IMR-90 (cell line): ENCODE measurements around the gene PPA2. TPM values are rescaled to one million over a fixed set of nuclear protein-coding genes. Genes with fewer than 3 reads are reported as not detected.

ENCODE experiments used
- ATAC-seq: fragments of 200-7000 bp; cut with Tn5 transposase; 2 replicates; pipeline ENCODE4 v1.9.1; 2020; ENCODE audit warnings: low read depth, mild to moderate bottlenecking, moderate library complexity
- BruUV-seq: library from RNA; stranded (reverse); fragments of 400-500 nt; replicated peaks from 2 replicates; lab custom pipeline; 2021; lab: Mats Ljungman, UMichigan
- CTCF ChIA-PET: fragments of 300-600 bp; formaldehyde crosslinking; extraction: SDS; loops from one replicate; lab custom pipeline; 2021; ENCODE audit warnings: antibody characterized with exemption; lab: Yijun Ruan, JAX
- POLR2A ChIA-PET: fragments of 300-600 bp; sonication (Branson Sonifier 250); formaldehyde crosslinking; loops from one replicate; lab custom pipeline; 2022; ENCODE audit warnings: antibody characterized with exemption; ENCODE audit not compliant: unreplicated experiment; lab: Charles Lee
- DNase-seq: peaks from one replicate; pipeline ENCODE4 v3.0.0; 2013
- H2AFZ ChIP-seq: replicated peaks from 2 replicates; pipeline ENCODE3; 2013; ENCODE audit warnings: low read length, mild to moderate bottlenecking; ENCODE audit not compliant: poor library complexity
- H2AK5ac ChIP-seq: 2 replicates; pipeline ENCODE4 v1.6.1; 2013; ENCODE audit warnings: low read depth, low read length, inconsistent platforms
- H2AK9ac ChIP-seq: replicated peaks from 2 replicates; pipeline ENCODE3; 2013; ENCODE audit warnings: mild to moderate bottlenecking, low read depth, low read length, moderate library complexity; ENCODE audit not compliant: poor library complexity
- H2BK120ac ChIP-seq: 2 replicates; pipeline ENCODE4 v1.6.1; 2013; ENCODE audit warnings: low read depth, low read length, inconsistent platforms
- H2BK15ac ChIP-seq: 3 replicates; pipeline ENCODE4 v1.6.1; 2013; ENCODE audit warnings: low read depth, low read length, inconsistent platforms
- H2BK20ac ChIP-seq: 2 replicates; pipeline ENCODE4 v1.6.1; 2013; ENCODE audit warnings: low read depth, mild to moderate bottlenecking, inconsistent platforms, low read length, moderate library complexity
- H2BK5ac ChIP-seq: 2 replicates; pipeline ENCODE4 v1.6.1; 2013; ENCODE audit warnings: mild to moderate bottlenecking, low read depth, low read length, inconsistent platforms; ENCODE audit not compliant: poor library complexity, severe bottlenecking
- H3K14ac ChIP-seq: replicated peaks from 2 replicates; pipeline ENCODE4 v1.6.1; 2013; ENCODE audit warnings: low read depth, low read length, inconsistent platforms
- H3K18ac ChIP-seq: 2 replicates; pipeline ENCODE4 v1.6.1; 2013; ENCODE audit warnings: low read depth, low read length, control low read depth
- H3K23ac ChIP-seq: 2 replicates; pipeline ENCODE4 v1.6.1; 2013; ENCODE audit warnings: low read depth, low read length, inconsistent platforms
- H3K27ac ChIP-seq: 2 replicates; pipeline ENCODE4 v1.5.1; 2013; ENCODE audit warnings: mild to moderate bottlenecking, control low read depth, low read length; ENCODE audit not compliant: insufficient read depth
- H3K27me3 ChIP-seq: 2 replicates; pipeline ENCODE4 v1.6.1; 2013; ENCODE audit warnings: low read length; ENCODE audit not compliant: control insufficient read depth, insufficient read depth
- H3K36me3 ChIP-seq: 2 replicates; pipeline ENCODE4 v1.6.1; 2013; ENCODE audit warnings: low read length, mixed read lengths; ENCODE audit not compliant: control insufficient read depth, insufficient read depth
- H3K4ac ChIP-seq: 2 replicates; pipeline ENCODE4 v1.6.1; 2013; ENCODE audit warnings: low read depth, low read length, inconsistent platforms
- H3K4me1 ChIP-seq: 2 replicates; pipeline ENCODE4 v1.6.1; 2013; ENCODE audit warnings: low read length, mixed read lengths; ENCODE audit not compliant: control insufficient read depth, insufficient read depth
- H3K4me2 ChIP-seq: 2 replicates; pipeline ENCODE4 v1.6.1; 2013; ENCODE audit warnings: low read depth, mild to moderate bottlenecking, control low read depth, low read length, moderate library complexity
- H3K4me3 ChIP-seq: 2 replicates; pipeline ENCODE4 v1.5.1; 2013; ENCODE audit warnings: low read depth, mild to moderate bottlenecking, control low read depth, low read length, moderate library complexity; ENCODE audit not compliant: insufficient read depth
- H3K56ac ChIP-seq: 2 replicates; pipeline ENCODE4 v1.6.1; 2013; ENCODE audit warnings: low read length, inconsistent platforms; ENCODE audit not compliant: insufficient read depth; ENCODE audit errors: extremely low read depth
- H3K79me1 ChIP-seq, 2 experiments: 2 replicates each; pipeline ENCODE4 v1.6.1; 2013; ENCODE audit warnings: low read length in 2 of 2, inconsistent platforms in 1 of 2, low read depth in 1 of 2
- H3K9ac ChIP-seq: 2 replicates; pipeline ENCODE4 v1.6.1; 2013; ENCODE audit warnings: low read depth, low read length, control low read depth
- H3K9me1 ChIP-seq: 2 replicates; pipeline ENCODE4 v1.6.1; 2013; ENCODE audit warnings: low read length, inconsistent platforms; ENCODE audit not compliant: insufficient read depth
- H3K9me3 ChIP-seq: 2 replicates; pipeline ENCODE4 v1.6.1; 2013; ENCODE audit warnings: low read length; ENCODE audit not compliant: control insufficient read depth, insufficient read depth
- H4K20me1 ChIP-seq: 2 replicates; pipeline ENCODE4 v1.6.1; 2013; ENCODE audit warnings: low read length, inconsistent platforms; ENCODE audit not compliant: insufficient read depth
- H4K5ac ChIP-seq: 2 replicates; pipeline ENCODE4 v1.6.1; 2013; ENCODE audit warnings: mild to moderate bottlenecking, low read depth, low read length, control low read depth
- H4K8ac ChIP-seq, 2 experiments: 2 replicates each; pipeline ENCODE4 v1.6.1; 2013; ENCODE audit warnings: low read depth in 2 of 2, low read length in 2 of 2, control low read depth in 1 of 2, inconsistent platforms in 1 of 2
- H4K91ac ChIP-seq: 2 replicates; pipeline ENCODE4 v1.6.1; 2013; ENCODE audit warnings: low read depth, low read length, inconsistent platforms; ENCODE audit not compliant: insufficient read depth
- BHLHE40 ChIP-seq: fragments of 150-350 bp; IDR thresholded peaks from 2 replicates; pipeline ENCODE4 v1.6.1; 2016; ENCODE audit warnings: mild to moderate bottlenecking, low read depth, low read length
- CHD1 ChIP-seq: IDR thresholded peaks from 2 replicates; pipeline ENCODE4 v1.6.1; 2012; ENCODE audit warnings: low read depth, low read length, improper control_type of control experiment
- CTCF ChIP-seq: conservative IDR thresholded peaks from 2 replicates; pipeline ENCODE4 v1.5.1; 2012; ENCODE audit warnings: mild to moderate bottlenecking, low read depth, low read length, improper control_type of control experiment
- FOS ChIP-seq: fragments of 150-350 bp; IDR thresholded peaks from 2 replicates; pipeline ENCODE4 v1.6.1; 2016; ENCODE audit warnings: low read depth, low read length
- MAFK ChIP-seq: IDR thresholded peaks from 2 replicates; pipeline ENCODE4 v1.6.1; 2012; ENCODE audit warnings: low read depth, low read length, improper control_type of control experiment
- MXI1 ChIP-seq: IDR thresholded peaks from 2 replicates; pipeline ENCODE4 v1.6.1; 2012; ENCODE audit warnings: low read depth, mild to moderate bottlenecking, low read length, moderate library complexity, borderline replicate concordance
- POLR2A ChIP-seq: IDR thresholded peaks from 2 replicates; pipeline ENCODE4 v1.6.1; 2012; ENCODE audit warnings: mild to moderate bottlenecking, low read depth, low read length
- SMC3 ChIP-seq: fragments of 150-350 bp; IDR thresholded peaks from 2 replicates; pipeline ENCODE4 v1.6.1; 2016; ENCODE audit warnings: low read depth, mild to moderate bottlenecking, antibody characterized with exemption, low read length, moderate library complexity
- USF2 ChIP-seq: fragments of 150-350 bp; IDR thresholded peaks from 2 replicates; pipeline ENCODE4 v1.6.1; 2017; ENCODE audit warnings: mild to moderate bottlenecking, antibody characterized with exemption, low read length, low read depth
- WGBS, 2 experiments: methylation state at CpG; one replicate each; pipeline versions ENCODE4 v1.1.5 to v1.1.7; 2013; ENCODE audit warnings: missing lambda C conversion rate in 2 of 2; ENCODE audit not compliant: insufficient read length in 1 of 2; ENCODE audit errors: extremely low coverage in 2 of 2; 5-methylcytosine and 5-hydroxymethylcytosine counted together
- dilution Hi-C: fragments of 300-500 bp; cut with HindIII; formaldehyde crosslinking; loops from one replicate; pipeline ENCODE4 v1.14.3; 2018; ENCODE audit warnings: low sequenced_read_pairs; ENCODE audit not compliant: unreplicated experiment
- in situ Hi-C: fragments of 300-500 bp; cut with MboI; formaldehyde crosslinking; loops from 3 replicates; pipeline ENCODE4 v1.14.3; 2019; ENCODE audit warnings: low sequenced_read_pairs, inconsistent platforms, mixed read lengths
- intact Hi-C: fragments of 100-400 bp; cut with micrococcal nuclease; formaldehyde crosslinking; loops from 2 replicates; pipeline ENCODE4 v1.10.0; 2022
- polyA plus RNA-seq, 3 experiments: library from polyadenylated mRNA; depleted of rRNA; stranded (reverse); fragments of >200 nt; gene quantifications; 2 replicates each; pipeline ENCODE4 v1.2.3, GENCODE V29; 2012; ENCODE audit warnings: low replicate concordance in 1 of 3
- total RNA-seq: library from RNA; depleted of rRNA; stranded (reverse); fragments of >200 nt; gene quantifications from 2 replicates; pipeline ENCODE4 v1.2.3, GENCODE V29; 2012

Gene PPA2
- total and polyA plus RNA-seq, 2 of the 4 experiments (the other 2 are of a cell fraction): 43.1 to 52.5 TPM

GRCh38 chr4:105510245-105510644 lies 36.4 kb upstream of the PPA2 start:
- DNase-seq (no peak), ATAC-seq (no peak)
- no peaks in the 10 kb centered on the region for H4K20me1 ChIP-seq
- in situ Hi-C loops (no loop called here), intact Hi-C loops (no loop called here), dilution Hi-C loops (no loop called here)
- no peak overlapping the region for H3K4me2 ChIP-seq
- H3K56ac ChIP-seq: no peak overlapping the region
- H2AFZ ChIP-seq: no peak overlapping the region
- no peak overlapping the region for H2BK15ac ChIP-seq
- TF ChIP-seq BHLHE40 (no peak), POLR2A (no peak), SMC3 (no peak), USF2 (no peak), MAFK (no peak), CHD1 (no peak), MXI1 (no peak), FOS (no peak), CTCF (no peak)
- WGBS, 2 experiments: no CpG with 5 or more reads among the region's 2 CpGs
- no peak overlapping the region for H2AK9ac ChIP-seq
- CTCF ChIA-PET: no interaction called here
- H3K27ac ChIP-seq: no peak overlapping the region
- no peaks in the 10 kb centered on the region for H3K4me1 ChIP-seq
- no peak overlapping the region for H2BK120ac ChIP-seq
- no peak overlapping the region for H3K9ac ChIP-seq
- H4K91ac ChIP-seq: no peak overlapping the region
- no peaks in the 10 kb centered on the region for H3K9me1 ChIP-seq
- H3K4ac ChIP-seq: no peak overlapping the region
- no peak overlapping the region for H2AK5ac ChIP-seq
- no peak overlapping the region for H3K4me3 ChIP-seq
- no peaks in the 10 kb centered on the region for H3K79me1 ChIP-seq
- no peaks in the 10 kb centered on the region for H3K36me3 ChIP-seq
- no peaks in the 10 kb centered on the region for H3K9me3 ChIP-seq
- H3K18ac ChIP-seq: no peak overlapping the region
- no peak overlapping the region for H3K23ac ChIP-seq
- no peak overlapping the region for H2BK5ac ChIP-seq
- no peak overlapping the region for H4K5ac ChIP-seq
- no peak overlapping the region for H4K8ac ChIP-seq
- POLR2A ChIA-PET: no interaction called here
- no TSS peak for BruUV-seq
- H3K14ac ChIP-seq: no peak overlapping the region
- H3K27me3 ChIP-seq: no peaks in the 10 kb centered on the region
- H2BK20ac ChIP-seq: no peak overlapping the region
